ENCODE data around the gene MATCAP1. TPM values are rescaled to one million over a fixed set of nuclear protein-coding genes. Genes with fewer than 3 reads are reported as not detected.
A peak's percentile ranks its signal among the peaks of the same experiment; 100 is the strongest.

Gene MATCAP1
- total and polyA plus RNA-seq, 2 of the 8 experiments (the other 6 are each of a cell fraction or from before 2014, with no cell fraction given) = 22.9 to 27.5 TPM

- peaks cover 0 to 13% of the 10 kb centered on the region in 2 experiments; a peak in 2 of 4 replicates for H3K79me2 ChIP-seq (ENCODE audit: control insufficient read depth in 1 of 2, insufficient read depth in 2 of 2, low read length in 2 of 2)
- ChIA-PET POLR2A (ENCODE audit: partially characterized antibody) (interaction anchor here (1.1 to 2.7 kb wide), 5 partner anchors 12 to 36 kb away, joined by 3 to 20 read pairs (median 4); partner anchors contain the start of gene E2F4), CTCF (ENCODE audit: partially characterized antibody) (interaction anchor here (1.4 to 2.9 kb wide), 5 partner anchors 14 to 53 kb away, joined by 3 to 11 read pairs (median 6); partner anchors contain the start of genes ELMO3 and FHOD1)
- H2AFZ ChIP-seq (ENCODE audit: low read length) = no peak overlapping the region
- H4K5ac ChIP-seq (ENCODE audit: insufficient read length, low read depth, low read length) = no peak overlapping the region
- no peak overlapping the region; a peak in 1 of 4 replicates for H3K4me2 ChIP-seq (ENCODE audit: insufficient read depth in 1 of 2, low read depth in 2 of 2, low read length in 2 of 2)
- H3K36me3 ChIP-seq (ENCODE audit: control insufficient read depth in 2 of 4, insufficient read depth in 4 of 4, low read length in 3 of 4) = peaks cover 17 to 39% (median 36%) of the 10 kb centered on the region in 4 experiments; a peak in 7 of 8 replicates
- DNase-seq (ENCODE audit: low read depth in 1 of 2, low spot score in 2 of 2) (no peak), FAIRE-seq (no peak)
- H2BK15ac ChIP-seq (ENCODE audit: low read length) = no peak overlapping the region
- H3K4me3 ChIP-seq (ENCODE audit: extremely low read depth in 1 of 4, insufficient read depth in 2 of 4, low read depth in 3 of 4, low read length in 4 of 4) = no peak overlapping the region
- H3K18ac ChIP-seq (ENCODE audit: extremely low read depth, low read length) = no peak overlapping the region
- H3K27ac ChIP-seq (ENCODE audit: low read depth, low read length) = no peak overlapping the region
- H3K4ac ChIP-seq (replicated peaks; ENCODE audit: insufficient read length, low read depth, low read length) = no peak overlapping the region
- TF ChIP-seq CEBPB (IDR thresholded peaks at IDR 0.05; ENCODE audit: low read depth, low read length) (no peak), POLR2A (IDR thresholded peaks at IDR 0.05; ENCODE audit: control extremely low read depth in 1 of 2, low read depth in 2 of 2, low read length in 2 of 2) (peak in 1 of 2 experiments; percentile 36; a peak in 1 of 3 replicates), SRF (IDR thresholded peaks at IDR 0.05; ENCODE audit: low read depth, low read length) (no peak)
- no peak overlapping the region for H2BK12ac ChIP-seq (ENCODE audit: low read depth, low read length)
- no peaks in the 10 kb centered on the region; the same call in 1 of the 2 replicates for H3K79me1 ChIP-seq (ENCODE audit: low read depth, low read length)
- no peaks in the 10 kb centered on the region; a peak in 2 of 7 replicates for H3K27me3 ChIP-seq (replicated peaks in 1 of 4; ENCODE audit: control insufficient read depth in 3 of 4, extremely low read depth in 1 of 4, insufficient read depth in 3 of 4, low read length in 3 of 4)
- H2BK120ac ChIP-seq (replicated peaks; ENCODE audit: low read depth, low read length) = no peak overlapping the region
- no peak overlapping the region for H2AK5ac ChIP-seq (ENCODE audit: low read depth, low read length)
- 85% methylated on average over 9 of the region's 9 CpGs; no CpG with 5 or more reads in 1 of the 2 experiments for whole genome bisulfite sequencing, 2 experiments (ENCODE audit: extremely low coverage in 1 of 2, insufficient coverage in 1 of 2, insufficient read length in 1 of 2, insufficient replicate concordance in 2 of 2, low coverage in 1 of 2, low lambda C conversion rate in 2 of 2, missing lambda C conversion rate in 1 of 2)
- H3K9ac ChIP-seq (replicated peaks in 1 of 4; ENCODE audit: extremely low read depth in 1 of 4, low read depth in 3 of 4, low read length in 3 of 4) = no peak overlapping the region
- peaks cover 5% of the 10 kb centered on the region for H3K23me2 ChIP-seq (ENCODE audit: low read depth, low read length)
- H3K9me3 ChIP-seq (ENCODE audit: insufficient read depth in 2 of 2, low read depth in 1 of 2, low read length in 1 of 2) = no peaks in the 10 kb centered on the region
- no peak overlapping the region for H3K56ac ChIP-seq (replicated peaks; ENCODE audit: insufficient read length, low read depth, low read length)
- H4K8ac ChIP-seq (ENCODE audit: extremely low read depth, insufficient read depth, low read length) = no peak overlapping the region; the same call in 1 of the 2 replicates
- peaks cover 0 to 6% (median 3%) of the 10 kb centered on the region in 4 experiments; a peak in 3 of 7 replicates for H3K4me1 ChIP-seq (replicated peaks in 1 of 4; ENCODE audit: control insufficient read depth in 3 of 4, insufficient read depth in 4 of 4, low read length in 3 of 4)
- H4K91ac ChIP-seq (replicated peaks; ENCODE audit: insufficient read length, low read length) = no peak overlapping the region
- H3K14ac ChIP-seq (ENCODE audit: insufficient read length) = no peak overlapping the region
- H2BK20ac ChIP-seq (ENCODE audit: low read length) = no peak overlapping the region
- H2BK5ac ChIP-seq (ENCODE audit: low read depth, low read length) = no peak overlapping the region
- peaks cover 3 to 14% of the 10 kb centered on the region in 2 experiments for H4K20me1 ChIP-seq (replicated peaks in 1 of 2; ENCODE audit: control insufficient read depth in 1 of 2, insufficient read depth in 2 of 2, low read length in 2 of 2)
- no peak overlapping the region for H3K23ac ChIP-seq (ENCODE audit: insufficient read length)
These were observed 45.1 kb upstream of the MATCAP1 start for GRCh38 chr16:67228905-67229304.
